IMR-90 (cell line): ENCODE data around the gene NRXN2. TPM values are rescaled to one million over a fixed set of nuclear protein-coding genes. Genes with fewer than 3 reads are reported as not detected.

Experiments used
- ATAC-seq: fragments of 200-7000 bp; cut with Tn5 transposase; 2 replicates; pipeline ENCODE4 v1.9.1; 2020; ENCODE audit warnings: low read depth, mild to moderate bottlenecking, moderate library complexity
- BruUV-seq: library from RNA; stranded (reverse); fragments of 400-500 nt; replicated peaks from 2 replicates; lab custom pipeline; 2021; lab: Mats Ljungman, UMichigan
- CTCF ChIA-PET: fragments of 300-600 bp; formaldehyde crosslinking; extraction: SDS; loops from one replicate; lab custom pipeline; 2021; ENCODE audit warnings: antibody characterized with exemption; lab: Yijun Ruan, JAX
- POLR2A ChIA-PET: fragments of 300-600 bp; sonication (Branson Sonifier 250); formaldehyde crosslinking; loops from one replicate; lab custom pipeline; 2022; ENCODE audit warnings: antibody characterized with exemption; ENCODE audit not compliant: unreplicated experiment; lab: Charles Lee
- DNase-seq: peaks from one replicate; pipeline ENCODE4 v3.0.0; 2013
- H2AFZ ChIP-seq: replicated peaks from 2 replicates; pipeline ENCODE3; 2013; ENCODE audit warnings: low read length, mild to moderate bottlenecking; ENCODE audit not compliant: poor library complexity
- H2AK5ac ChIP-seq: 2 replicates; pipeline ENCODE4 v1.6.1; 2013; ENCODE audit warnings: low read depth, low read length, inconsistent platforms
- H2AK9ac ChIP-seq: replicated peaks from 2 replicates; pipeline ENCODE3; 2013; ENCODE audit warnings: mild to moderate bottlenecking, low read depth, low read length, moderate library complexity; ENCODE audit not compliant: poor library complexity
- H2BK120ac ChIP-seq: 2 replicates; pipeline ENCODE4 v1.6.1; 2013; ENCODE audit warnings: low read depth, low read length, inconsistent platforms
- H2BK15ac ChIP-seq: 3 replicates; pipeline ENCODE4 v1.6.1; 2013; ENCODE audit warnings: low read depth, low read length, inconsistent platforms
- H2BK20ac ChIP-seq: 2 replicates; pipeline ENCODE4 v1.6.1; 2013; ENCODE audit warnings: low read depth, mild to moderate bottlenecking, inconsistent platforms, low read length, moderate library complexity
- H2BK5ac ChIP-seq: 2 replicates; pipeline ENCODE4 v1.6.1; 2013; ENCODE audit warnings: mild to moderate bottlenecking, low read depth, low read length, inconsistent platforms; ENCODE audit not compliant: poor library complexity, severe bottlenecking
- H3K14ac ChIP-seq: replicated peaks from 2 replicates; pipeline ENCODE4 v1.6.1; 2013; ENCODE audit warnings: low read depth, low read length, inconsistent platforms
- H3K18ac ChIP-seq: 2 replicates; pipeline ENCODE4 v1.6.1; 2013; ENCODE audit warnings: low read depth, low read length, control low read depth
- H3K23ac ChIP-seq: 2 replicates; pipeline ENCODE4 v1.6.1; 2013; ENCODE audit warnings: low read depth, low read length, inconsistent platforms
- H3K27ac ChIP-seq: 2 replicates; pipeline ENCODE4 v1.5.1; 2013; ENCODE audit warnings: mild to moderate bottlenecking, control low read depth, low read length; ENCODE audit not compliant: insufficient read depth
- H3K27me3 ChIP-seq: 2 replicates; pipeline ENCODE4 v1.6.1; 2013; ENCODE audit warnings: low read length; ENCODE audit not compliant: control insufficient read depth, insufficient read depth
- H3K36me3 ChIP-seq: 2 replicates; pipeline ENCODE4 v1.6.1; 2013; ENCODE audit warnings: low read length, mixed read lengths; ENCODE audit not compliant: control insufficient read depth, insufficient read depth
- H3K4ac ChIP-seq: 2 replicates; pipeline ENCODE4 v1.6.1; 2013; ENCODE audit warnings: low read depth, low read length, inconsistent platforms
- H3K4me1 ChIP-seq: 2 replicates; pipeline ENCODE4 v1.6.1; 2013; ENCODE audit warnings: low read length, mixed read lengths; ENCODE audit not compliant: control insufficient read depth, insufficient read depth
- H3K4me2 ChIP-seq: 2 replicates; pipeline ENCODE4 v1.6.1; 2013; ENCODE audit warnings: low read depth, mild to moderate bottlenecking, control low read depth, low read length, moderate library complexity
- H3K4me3 ChIP-seq: 2 replicates; pipeline ENCODE4 v1.5.1; 2013; ENCODE audit warnings: low read depth, mild to moderate bottlenecking, control low read depth, low read length, moderate library complexity; ENCODE audit not compliant: insufficient read depth
- H3K56ac ChIP-seq: 2 replicates; pipeline ENCODE4 v1.6.1; 2013; ENCODE audit warnings: low read length, inconsistent platforms; ENCODE audit not compliant: insufficient read depth; ENCODE audit errors: extremely low read depth
- H3K79me1 ChIP-seq, 2 experiments: 2 replicates each; pipeline ENCODE4 v1.6.1; 2013; ENCODE audit warnings: low read length in 2 of 2, inconsistent platforms in 1 of 2, low read depth in 1 of 2
- H3K9ac ChIP-seq: 2 replicates; pipeline ENCODE4 v1.6.1; 2013; ENCODE audit warnings: low read depth, low read length, control low read depth
- H3K9me1 ChIP-seq: 2 replicates; pipeline ENCODE4 v1.6.1; 2013; ENCODE audit warnings: low read length, inconsistent platforms; ENCODE audit not compliant: insufficient read depth
- H3K9me3 ChIP-seq: 2 replicates; pipeline ENCODE4 v1.6.1; 2013; ENCODE audit warnings: low read length; ENCODE audit not compliant: control insufficient read depth, insufficient read depth
- H4K20me1 ChIP-seq: 2 replicates; pipeline ENCODE4 v1.6.1; 2013; ENCODE audit warnings: low read length, inconsistent platforms; ENCODE audit not compliant: insufficient read depth
- H4K5ac ChIP-seq: 2 replicates; pipeline ENCODE4 v1.6.1; 2013; ENCODE audit warnings: mild to moderate bottlenecking, low read depth, low read length, control low read depth
- H4K8ac ChIP-seq, 2 experiments: 2 replicates each; pipeline ENCODE4 v1.6.1; 2013; ENCODE audit warnings: low read depth in 2 of 2, low read length in 2 of 2, control low read depth in 1 of 2, inconsistent platforms in 1 of 2
- H4K91ac ChIP-seq: 2 replicates; pipeline ENCODE4 v1.6.1; 2013; ENCODE audit warnings: low read depth, low read length, inconsistent platforms; ENCODE audit not compliant: insufficient read depth
- RCOR1 ChIP-seq: IDR thresholded peaks from 2 replicates; pipeline ENCODE4 v1.6.1; 2012; ENCODE audit warnings: mild to moderate bottlenecking, low read length, improper control_type of control experiment; ENCODE audit not compliant: insufficient replicate concordance
- RFX5 ChIP-seq: IDR thresholded peaks from 2 replicates; pipeline ENCODE4 v1.8.0; 2012; ENCODE audit warnings: low read depth, mild to moderate bottlenecking, low read length, moderate library complexity
- USF2 ChIP-seq: fragments of 150-350 bp; IDR thresholded peaks from 2 replicates; pipeline ENCODE4 v1.6.1; 2017; ENCODE audit warnings: mild to moderate bottlenecking, antibody characterized with exemption, low read length, low read depth
- WGBS, 2 experiments: methylation state at CpG; one replicate each; pipeline versions ENCODE4 v1.1.5 to v1.1.7; 2013; ENCODE audit warnings: missing lambda C conversion rate in 2 of 2; ENCODE audit not compliant: insufficient read length in 1 of 2; ENCODE audit errors: extremely low coverage in 2 of 2; 5-methylcytosine and 5-hydroxymethylcytosine counted together
- dilution Hi-C: fragments of 300-500 bp; cut with HindIII; formaldehyde crosslinking; loops from one replicate; pipeline ENCODE4 v1.14.3; 2018; ENCODE audit warnings: low sequenced_read_pairs; ENCODE audit not compliant: unreplicated experiment
- in situ Hi-C: fragments of 300-500 bp; cut with MboI; formaldehyde crosslinking; loops from 3 replicates; pipeline ENCODE4 v1.14.3; 2019; ENCODE audit warnings: low sequenced_read_pairs, inconsistent platforms, mixed read lengths
- intact Hi-C: fragments of 100-400 bp; cut with micrococcal nuclease; formaldehyde crosslinking; loops from 2 replicates; pipeline ENCODE4 v1.10.0; 2022
- polyA plus RNA-seq, 3 experiments: library from polyadenylated mRNA; depleted of rRNA; stranded (reverse); fragments of >200 nt; gene quantifications; 2 replicates each; pipeline ENCODE4 v1.2.3, GENCODE V29; 2012; ENCODE audit warnings: low replicate concordance in 1 of 3
- total RNA-seq: library from RNA; depleted of rRNA; stranded (reverse); fragments of >200 nt; gene quantifications from 2 replicates; pipeline ENCODE4 v1.2.3, GENCODE V29; 2012

Gene NRXN2
- total and polyA plus RNA-seq, 2 of the 4 experiments (the other 2 are of a cell fraction) = 0.18 to 0.22 TPM

- TF ChIP-seq RCOR1 (no peak), RFX5 (no peak), USF2 (no peak)
- no peak overlapping the region for H3K4me3 ChIP-seq
- no peaks in the 10 kb centered on the region for H3K4me1 ChIP-seq
- CTCF ChIA-PET = interaction anchor here (1.3 kb wide), 1 partner anchor 31 kb away, joined by 5 read pairs; no protein-coding TSS in a partner anchor
- no peak overlapping the region for H2AK9ac ChIP-seq
- in situ Hi-C loops (no loop called here), dilution Hi-C loops (no loop called here), intact Hi-C loops (no loop called here)
- H2BK20ac ChIP-seq = no peak overlapping the region
- H2BK120ac ChIP-seq = no peak overlapping the region
- H3K14ac ChIP-seq = no peak overlapping the region
- DNase-seq (no peak), ATAC-seq (no peak)
- H4K91ac ChIP-seq = no peak overlapping the region
- no peak overlapping the region for H2AK5ac ChIP-seq
- no peaks in the 10 kb centered on the region for H4K20me1 ChIP-seq
- H3K56ac ChIP-seq = no peak overlapping the region
- H3K36me3 ChIP-seq = no peaks in the 10 kb centered on the region
- H3K23ac ChIP-seq = no peak overlapping the region
- no peak overlapping the region for H3K4me2 ChIP-seq
- no peak overlapping the region for H3K4ac ChIP-seq
- no peak overlapping the region for H3K27ac ChIP-seq
- POLR2A ChIA-PET = no interaction called here
- WGBS, 2 experiments = 75% methylated on average over 2 of the region's 10 CpGs; no CpG with 5 or more reads in 1 of the 2 experiments
- no peak overlapping the region for H2BK5ac ChIP-seq
- no peaks in the 10 kb centered on the region for H3K79me1 ChIP-seq
- no peak overlapping the region for H4K5ac ChIP-seq
- H3K9me1 ChIP-seq = no peaks in the 10 kb centered on the region
- H3K9ac ChIP-seq = no peak overlapping the region
- no peak overlapping the region for H3K18ac ChIP-seq
- no peak overlapping the region for H2BK15ac ChIP-seq
- no peak overlapping the region for H4K8ac ChIP-seq
- no peaks in the 10 kb centered on the region for H3K9me3 ChIP-seq
- BruUV-seq = no TSS peak
- H3K27me3 ChIP-seq = peaks cover 80% of the 10 kb centered on the region
- H2AFZ ChIP-seq = no peak overlapping the region
Observed at GRCh38 chr11:64719406-64719805, 3.6 kb downstream of the NRXN2 start.
